Measurements from ENCODE around the gene MRAS. TPM values are rescaled to one million over a fixed set of nuclear protein-coding genes. Genes with fewer than 3 reads are reported as not detected.

Gene MRAS
- total RNA-seq, 6 donors from 2014 or later, result 15.7 to 56.0 (median 34.8) TPM

- Histone ChIP-seq H3K27me3 (no peaks in the 10 kb centered on the region), H3K9me3 (peaks cover 5 to 27% (median 25%) of the 10 kb centered on the region in 4 donors), H3K27ac (no peak overlapping the region), H3K4me1 (no peaks in the 10 kb centered on the region), H3K36me3 (no peaks in the 10 kb centered on the region), H3K4me3 (no peak overlapping the region)
- TF ChIP-seq EP300 (IDR thresholded peaks at IDR 0.05), result no peak
- no peak for TF ChIP-seq POLR2A (IDR thresholded peaks at IDR 0.05)
- no peak for TF ChIP-seq POLR2AphosphoS5 (IDR thresholded peaks at IDR 0.05)
- no peak for TF ChIP-seq CTCF (IDR thresholded peaks at IDR 0.05)
- DNase-seq (no peak), ATAC-seq (ENCODE audit: low FRiP score in 2 of 2) (no peak)
Measured at GRCh38 chr3:138308783-138309182, 39.6 kb upstream of the MRAS start.

- whole genome bisulfite sequencing, 2 donors, result 59 to 76% methylated on average over 4 of the region's 4 CpGs
- Histone ChIP-seq H3K27me3 (no peaks in the 10 kb centered on the region), H3K27ac (no peak overlapping the region), H3K36me3 (no peaks in the 10 kb centered on the region), H3K4me1 (no peaks in the 10 kb centered on the region), H3K9me3 (peaks cover 5 to 27% (median 25%) of the 10 kb centered on the region in 4 donors), H3K4me3 (no peak overlapping the region)
- TF ChIP-seq CTCF (IDR thresholded peaks at IDR 0.05) (no peak), EP300 (IDR thresholded peaks at IDR 0.05) (no peak), POLR2A (IDR thresholded peaks at IDR 0.05) (no peak), POLR2AphosphoS5 (IDR thresholded peaks at IDR 0.05) (no peak)
- DNase-seq, result no peak
- no peak for ATAC-seq (ENCODE audit: low FRiP score in 2 of 2)
Measured at GRCh38 chr3:138310494-138310893, 37.9 kb upstream of the MRAS start.

- 64 to 68% methylated on average over 1 of the region's 1 CpG for WGBS, 2 donors
- H3K27ac ChIP-seq, result no peak overlapping the region
- ATAC-seq (ENCODE audit: low FRiP score in 2 of 2), result no peak
- no peaks in the 10 kb centered on the region for H3K27me3 ChIP-seq
- H3K4me3 ChIP-seq, result no peak overlapping the region
- no peaks in the 10 kb centered on the region for H3K36me3 ChIP-seq
- DNase-seq, result no peak
- H3K4me1 ChIP-seq, result no peaks in the 10 kb centered on the region
- H3K9me3 ChIP-seq, result peaks cover 0 to 6% (median 3%) of the 10 kb centered on the region in 4 donors
- no peak for TF ChIP-seq EP300 (IDR thresholded peaks at IDR 0.05)
- TF ChIP-seq POLR2A (IDR thresholded peaks at IDR 0.05), result no peak
- TF ChIP-seq POLR2AphosphoS5 (IDR thresholded peaks at IDR 0.05), result no peak
- TF ChIP-seq CTCF (IDR thresholded peaks at IDR 0.05), result no peak
Measured at GRCh38 chr3:138314751-138315150, 33.6 kb upstream of the MRAS start.

- H3K4me1 ChIP-seq, result no peaks in the 10 kb centered on the region
- DNase-seq (no peak), ATAC-seq (ENCODE audit: low FRiP score in 2 of 2) (no peak)
- no peak overlapping the region for H3K27ac ChIP-seq
- TF ChIP-seq CTCF (IDR thresholded peaks at IDR 0.05), result no peak
- TF ChIP-seq EP300 (IDR thresholded peaks at IDR 0.05), result no peak
- no peak for TF ChIP-seq POLR2A (IDR thresholded peaks at IDR 0.05)
- no peak for TF ChIP-seq POLR2AphosphoS5 (IDR thresholded peaks at IDR 0.05)
- no peaks in the 10 kb centered on the region for H3K36me3 ChIP-seq
- no peaks in the 10 kb centered on the region for H3K27me3 ChIP-seq
- H3K9me3 ChIP-seq, result no peaks in the 10 kb centered on the region
- WGBS, 2 donors, result 89 to 96% methylated on average over 1 of the region's 1 CpG
- H3K4me3 ChIP-seq, result no peak overlapping the region
Measured at GRCh38 chr3:138317687-138318086, 30.7 kb upstream of the MRAS start.

DNA sequence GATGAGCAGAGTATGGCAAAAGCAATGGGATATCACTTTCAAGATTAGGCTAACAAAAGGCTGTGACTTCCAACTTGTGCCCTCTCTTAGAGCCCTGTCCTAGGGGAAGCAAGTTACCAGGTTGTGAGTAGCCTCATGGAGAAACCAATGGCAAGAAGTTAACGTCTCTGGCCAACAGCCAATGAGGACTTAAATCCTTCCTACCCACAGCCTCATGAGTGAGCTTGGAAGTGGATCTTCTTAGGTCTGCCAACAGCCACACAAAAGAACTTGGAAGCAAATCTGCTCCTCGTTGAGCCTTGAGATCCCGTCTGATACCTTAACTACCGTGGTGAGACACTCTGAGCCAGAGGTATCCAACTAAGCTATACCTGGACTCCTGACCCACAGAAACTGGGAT lies 24.4 kb upstream of the MRAS start:
- DNase-seq (no peak), ATAC-seq (ENCODE audit: low FRiP score in 2 of 2) (no peak)
- Histone ChIP-seq H3K27me3 (no peaks in the 10 kb centered on the region), H3K4me1 (peaks cover 0 to 9% (median 3%) of the 10 kb centered on the region in 4 donors), H3K4me3 (no peak overlapping the region), H3K36me3 (no peaks in the 10 kb centered on the region), H3K27ac (no peak overlapping the region), H3K9me3 (no peaks in the 10 kb centered on the region)
- 75 to 82% methylated on average over 4 of the region's 4 CpGs for WGBS, 2 donors
- no peak for TF ChIP-seq POLR2AphosphoS5 (IDR thresholded peaks at IDR 0.05)
- TF ChIP-seq CTCF (IDR thresholded peaks at IDR 0.05), result no peak
- no peak for TF ChIP-seq POLR2A (IDR thresholded peaks at IDR 0.05)

Measured in upper lobe of left lung (tissue), 6 donors.